ENCODE data around the gene POLG.

Gene POLG

GRCh38 chr15:89361451-89362202 is 27.0 kb upstream of the POLG start:
- peak; percentile 53 to 75 (median 74) for DNase-seq
- H3K36me3 ChIP-seq (ENCODE audit: control insufficient read depth in 4 of 4, insufficient read depth in 4 of 4, low read length in 3 of 4) = no peaks in the 10 kb centered on the region
- H3K4me1 ChIP-seq (ENCODE audit: control extremely low read depth in 1 of 4, control insufficient read depth in 4 of 4, insufficient read depth in 4 of 4, low read length in 3 of 4) = peaks cover 0 to 40% (median 24%) of the 10 kb centered on the region in 4 experiments
- H3K27ac ChIP-seq (ENCODE audit: insufficient read depth in 1 of 2, low read depth in 1 of 2, low read length in 2 of 2, poor library complexity in 1 of 2, severe bottlenecking in 2 of 2) = no peak overlapping the region
- H3K9me3 ChIP-seq (ENCODE audit: control extremely low read depth in 1 of 5, control insufficient read depth in 4 of 5, insufficient read depth in 2 of 5, low read depth in 1 of 5, low read length in 4 of 5) = no peaks in the 10 kb centered on the region
- 11% methylated on average over 39 of the region's 41 CpGs for WGBS (ENCODE audit: insufficient coverage)
- CTCF ChIA-PET = interaction anchor here (0.6 to 10.2 kb wide), 6 partner anchors 51 to 111 kb away, joined by 3 to 144 read pairs (median 21); no protein-coding TSS in a partner anchor
- H3K27me3 ChIP-seq (replicated peaks in 2 of 5; ENCODE audit: control insufficient read depth in 4 of 5, insufficient read depth in 5 of 5, low read length in 4 of 5) = peaks cover 2 to 98% (median 69%) of the 10 kb centered on the region in 5 experiments
- peak overlapping the region in 1 of 7 experiments; percentile 23 for H3K4me3 ChIP-seq (ENCODE audit: control insufficient read depth in 1 of 7, extremely low read depth in 1 of 7, insufficient read depth in 4 of 7, low read depth in 2 of 7, low read length in 6 of 7)
- POLR2A ChIA-PET = no interaction called here

- DNase-seq = no peak
- Histone ChIP-seq H3K4me3 (ENCODE audit: control insufficient read depth in 1 of 7, extremely low read depth in 1 of 7, insufficient read depth in 4 of 7, low read depth in 2 of 7, low read length in 6 of 7) (no peak overlapping the region), H3K4me1 (ENCODE audit: control extremely low read depth in 1 of 4, control insufficient read depth in 4 of 4, insufficient read depth in 4 of 4, low read length in 3 of 4) (peaks cover 0 to 40% (median 24%) of the 10 kb centered on the region in 4 experiments), H3K9me3 (ENCODE audit: control extremely low read depth in 1 of 5, control insufficient read depth in 4 of 5, insufficient read depth in 2 of 5, low read depth in 1 of 5, low read length in 4 of 5) (no peaks in the 10 kb centered on the region), H3K27me3 (replicated peaks in 2 of 5; ENCODE audit: control insufficient read depth in 4 of 5, insufficient read depth in 5 of 5, low read length in 4 of 5) (peaks cover 0 to 98% (median 67%) of the 10 kb centered on the region in 5 experiments), H3K36me3 (ENCODE audit: control insufficient read depth in 4 of 4, insufficient read depth in 4 of 4, low read length in 3 of 4) (no peaks in the 10 kb centered on the region), H3K27ac (ENCODE audit: insufficient read depth in 1 of 2, low read depth in 1 of 2, low read length in 2 of 2, poor library complexity in 1 of 2, severe bottlenecking in 2 of 2) (no peak overlapping the region)
- WGBS (ENCODE audit: insufficient coverage) = 6% methylated on average over 23 of the region's 31 CpGs
- CTCF ChIA-PET = interaction anchor here (0.8 to 10.2 kb wide), 15 partner anchors 9 to 134 kb away, joined by 3 to 144 read pairs (median 15); no protein-coding TSS in a partner anchor
- POLR2A ChIA-PET = no interaction called here
These were observed 25.8 kb upstream of the POLG start for GRCh38 chr15:89360294-89360971.

GRCh38 chr15:89359471-89360293 is 25.1 kb upstream of the POLG start:
- H3K27me3 ChIP-seq (replicated peaks in 2 of 5; ENCODE audit: control insufficient read depth in 4 of 5, insufficient read depth in 5 of 5, low read length in 4 of 5) = peaks cover 0 to 98% (median 62%) of the 10 kb centered on the region in 5 experiments
- no peaks in the 10 kb centered on the region for H3K36me3 ChIP-seq (ENCODE audit: control insufficient read depth in 4 of 4, insufficient read depth in 4 of 4, low read length in 3 of 4)
- H3K9me3 ChIP-seq (ENCODE audit: control extremely low read depth in 1 of 5, control insufficient read depth in 4 of 5, insufficient read depth in 2 of 5, low read depth in 1 of 5, low read length in 4 of 5) = no peaks in the 10 kb centered on the region
- H3K4me3 ChIP-seq (ENCODE audit: control insufficient read depth in 1 of 7, extremely low read depth in 1 of 7, insufficient read depth in 4 of 7, low read depth in 2 of 7, low read length in 6 of 7) = peak overlapping the region in 1 of 7 experiments; percentile 77
- ChIA-PET POLR2A (no interaction called here), CTCF (interaction anchor here (0.8 to 10.2 kb wide), 28 partner anchors 9 to 135 kb away, joined by 3 to 144 read pairs (median 12); no protein-coding TSS in a partner anchor)
- peaks cover 0 to 40% (median 24%) of the 10 kb centered on the region in 4 experiments for H3K4me1 ChIP-seq (ENCODE audit: control extremely low read depth in 1 of 4, control insufficient read depth in 4 of 4, insufficient read depth in 4 of 4, low read length in 3 of 4)
- H3K27ac ChIP-seq (ENCODE audit: insufficient read depth in 1 of 2, low read depth in 1 of 2, low read length in 2 of 2, poor library complexity in 1 of 2, severe bottlenecking in 2 of 2) = no peak overlapping the region
- WGBS (ENCODE audit: insufficient coverage) = 8% methylated on average over 27 of the region's 32 CpGs
- DNase-seq = no peak

GRCh38 chr15:89358755-89359439 is 24.3 kb upstream of the POLG start:
- ChIA-PET POLR2A (no interaction called here), CTCF (interaction anchor here (0.8 to 10.2 kb wide), 35 partner anchors 10 to 152 kb away, joined by 3 to 144 read pairs (median 9); no protein-coding TSS in a partner anchor)
- peak overlapping the region in 6 of 7 experiments; percentile 38 to 77 (median 62) for H3K4me3 ChIP-seq (ENCODE audit: control insufficient read depth in 1 of 7, extremely low read depth in 1 of 7, insufficient read depth in 4 of 7, low read depth in 2 of 7, low read length in 6 of 7)
- no peak overlapping the region for H3K27ac ChIP-seq (ENCODE audit: insufficient read depth in 1 of 2, low read depth in 1 of 2, low read length in 2 of 2, poor library complexity in 1 of 2, severe bottlenecking in 2 of 2)
- no peaks in the 10 kb centered on the region for H3K9me3 ChIP-seq (ENCODE audit: control extremely low read depth in 1 of 5, control insufficient read depth in 4 of 5, insufficient read depth in 2 of 5, low read depth in 1 of 5, low read length in 4 of 5)
- H3K4me1 ChIP-seq (ENCODE audit: control extremely low read depth in 1 of 4, control insufficient read depth in 4 of 4, insufficient read depth in 4 of 4, low read length in 3 of 4) = peaks cover 0 to 34% (median 18%) of the 10 kb centered on the region in 4 experiments
- H3K27me3 ChIP-seq (replicated peaks in 2 of 5; ENCODE audit: control insufficient read depth in 4 of 5, insufficient read depth in 5 of 5, low read length in 4 of 5) = peaks cover 0 to 97% (median 55%) of the 10 kb centered on the region in 5 experiments
- DNase-seq = peak; percentile 77 to 87 (median 85)
- no peaks in the 10 kb centered on the region for H3K36me3 ChIP-seq (ENCODE audit: control insufficient read depth in 4 of 4, insufficient read depth in 4 of 4, low read length in 3 of 4)
- 3% methylated on average over 52 of the region's 68 CpGs for WGBS (ENCODE audit: insufficient coverage)

GRCh38 chr15:89358435-89358754 is 23.8 kb upstream of the POLG start:
- Histone ChIP-seq H3K4me3 (ENCODE audit: control insufficient read depth in 1 of 7, extremely low read depth in 1 of 7, insufficient read depth in 4 of 7, low read depth in 2 of 7, low read length in 6 of 7) (peak overlapping the region in 4 of 7 experiments; percentile 54 to 77 (median 70)), H3K4me1 (ENCODE audit: control extremely low read depth in 1 of 4, control insufficient read depth in 4 of 4, insufficient read depth in 4 of 4, low read length in 3 of 4) (peaks cover 0 to 32% (median 16%) of the 10 kb centered on the region in 4 experiments), H3K9me3 (ENCODE audit: control extremely low read depth in 1 of 5, control insufficient read depth in 4 of 5, insufficient read depth in 2 of 5, low read depth in 1 of 5, low read length in 4 of 5) (no peaks in the 10 kb centered on the region), H3K36me3 (ENCODE audit: control insufficient read depth in 4 of 4, insufficient read depth in 4 of 4, low read length in 3 of 4) (no peaks in the 10 kb centered on the region), H3K27me3 (replicated peaks in 2 of 5; ENCODE audit: control insufficient read depth in 4 of 5, insufficient read depth in 5 of 5, low read length in 4 of 5) (peaks cover 0 to 97% (median 51%) of the 10 kb centered on the region in 5 experiments), H3K27ac (ENCODE audit: insufficient read depth in 1 of 2, low read depth in 1 of 2, low read length in 2 of 2, poor library complexity in 1 of 2, severe bottlenecking in 2 of 2) (no peak overlapping the region)
- 18% methylated on average over 9 of the region's 16 CpGs for WGBS (ENCODE audit: insufficient coverage)
- CTCF ChIA-PET = interaction anchor here (0.9 to 10.2 kb wide), 35 partner anchors 9 to 152 kb away, joined by 3 to 144 read pairs (median 9); no protein-coding TSS in a partner anchor
- POLR2A ChIA-PET = no interaction called here
- DNase-seq = no peak

GRCh38 chr15:89356634-89357298 is 22.1 kb upstream of the POLG start:
- WGBS (ENCODE audit: insufficient coverage) = 50% methylated on average over 13 of the region's 13 CpGs
- ChIA-PET POLR2A (interaction anchor here (1.0 kb wide), 1 partner anchor 116 kb away, joined by 3 read pairs; no protein-coding TSS in a partner anchor), CTCF (interaction anchor here (0.6 to 10.2 kb wide), 16 partner anchors 8 to 144 kb away, joined by 3 to 144 read pairs (median 14); no protein-coding TSS in a partner anchor)
- H3K27ac ChIP-seq (ENCODE audit: insufficient read depth in 1 of 2, low read depth in 1 of 2, low read length in 2 of 2, poor library complexity in 1 of 2, severe bottlenecking in 2 of 2) = no peak overlapping the region
- H3K36me3 ChIP-seq (ENCODE audit: control insufficient read depth in 4 of 4, insufficient read depth in 4 of 4, low read length in 3 of 4) = no peaks in the 10 kb centered on the region
- no peak for DNase-seq
- H3K4me1 ChIP-seq (ENCODE audit: control extremely low read depth in 1 of 4, control insufficient read depth in 4 of 4, insufficient read depth in 4 of 4, low read length in 3 of 4) = peaks cover 0 to 16% (median 7%) of the 10 kb centered on the region in 4 experiments
- no peak overlapping the region for H3K4me3 ChIP-seq (ENCODE audit: control insufficient read depth in 1 of 7, extremely low read depth in 1 of 7, insufficient read depth in 4 of 7, low read depth in 2 of 7, low read length in 6 of 7)
- H3K9me3 ChIP-seq (ENCODE audit: control extremely low read depth in 1 of 5, control insufficient read depth in 4 of 5, insufficient read depth in 2 of 5, low read depth in 1 of 5, low read length in 4 of 5) = no peaks in the 10 kb centered on the region
- peaks cover 0 to 92% (median 49%) of the 10 kb centered on the region in 5 experiments for H3K27me3 ChIP-seq (replicated peaks in 2 of 5; ENCODE audit: control insufficient read depth in 4 of 5, insufficient read depth in 5 of 5, low read length in 4 of 5)
